Measurements from ENCODE around the gene CTNNAL1. TPM values are rescaled to one million over a fixed set of nuclear protein-coding genes. Genes with fewer than 3 reads are reported as not detected.

The CTNNAL1 gene
- total RNA-seq, 6 experiments from 2014 or later, result 12.0 to 26.4 (median 20.3) TPM

- peak in 2 of 3 donors; percentile 59 to 64 for DNase-seq
- Histone ChIP-seq H3K27ac (peak overlapping the region; percentile 82 to 87 (median 85)), H3K4me3 (peak overlapping the region; percentile 80 to 81 (median 80)), H3K9me3 (no peaks in the 10 kb centered on the region), H3K36me3 (no peaks in the 10 kb centered on the region), H3K27me3 (no peaks in the 10 kb centered on the region), H3K4me1 (peaks cover 0 to 18% (median 0%) of the 10 kb centered on the region in 4 donors)
- ATAC-seq, result peak; percentile 33 to 49 (median 35)
- TF ChIP-seq CTCF (IDR thresholded peaks at IDR 0.05) (no peak), POLR2A (IDR thresholded peaks at IDR 0.05) (peak; percentile 28)
- intact Hi-C loops (cut with DNase I), result no loop called here
- 2% methylated on average over 29 of the region's 29 CpGs for WGBS (ENCODE audit: insufficient coverage, low coverage, low lambda C conversion rate, missing lambda C conversion rate)
These were observed 1.1 kb downstream of the CTNNAL1 start for GRCh38 chr9:109012009-109012875.

GRCh38 chr9:109011231-109011671 lies 2.0 kb downstream of the CTNNAL1 start:
- ATAC-seq (no peak), DNase-seq (no peak)
- intact Hi-C loops (cut with DNase I), result no loop called here
- TF ChIP-seq POLR2A (IDR thresholded peaks at IDR 0.05) (no peak), CTCF (IDR thresholded peaks at IDR 0.05) (no peak)
- Histone ChIP-seq H3K9me3 (no peaks in the 10 kb centered on the region), H3K36me3 (no peaks in the 10 kb centered on the region), H3K27ac (peak overlapping the region in 1 of 3 donors; percentile 11), H3K4me3 (no peak overlapping the region), H3K4me1 (peaks cover 0 to 11% (median 0%) of the 10 kb centered on the region in 4 donors), H3K27me3 (no peaks in the 10 kb centered on the region)

GRCh38 chr9:109010746-109011145 lies 2.6 kb downstream of the CTNNAL1 start:
- Histone ChIP-seq H3K4me1 (peaks cover 0 to 11% (median 0%) of the 10 kb centered on the region in 4 donors), H3K4me3 (no peak overlapping the region), H3K27ac (peak overlapping the region in 1 of 3 donors; percentile 11), H3K27me3 (no peaks in the 10 kb centered on the region), H3K36me3 (no peaks in the 10 kb centered on the region), H3K9me3 (no peaks in the 10 kb centered on the region)
- TF ChIP-seq POLR2A (IDR thresholded peaks at IDR 0.05), result no peak
- no peak for TF ChIP-seq CTCF (IDR thresholded peaks at IDR 0.05)
- DNase-seq, result no peak
- intact Hi-C loops (cut with DNase I), result no loop called here
- no peak for ATAC-seq
- 28% methylated on average over 1 of the region's 1 CpG for WGBS (ENCODE audit: insufficient coverage, low coverage, low lambda C conversion rate, missing lambda C conversion rate)

- intact Hi-C loops (cut with DNase I), result no loop called here
- no peak overlapping the region for H3K4me3 ChIP-seq
- ATAC-seq, result no peak
- no peak overlapping the region for H3K27ac ChIP-seq
- peaks cover 0 to 2% (median 0%) of the 10 kb centered on the region in 4 donors for H3K36me3 ChIP-seq
- no peaks in the 10 kb centered on the region for H3K4me1 ChIP-seq
- TF ChIP-seq POLR2A (IDR thresholded peaks at IDR 0.05) (no peak), CTCF (IDR thresholded peaks at IDR 0.05) (no peak)
- H3K27me3 ChIP-seq, result no peaks in the 10 kb centered on the region
- DNase-seq, result no peak
- no peaks in the 10 kb centered on the region for H3K9me3 ChIP-seq
- 75% methylated on average over 3 of the region's 3 CpGs for WGBS (ENCODE audit: insufficient coverage, low coverage, low lambda C conversion rate, missing lambda C conversion rate)
These were observed 7.6 kb downstream of the CTNNAL1 start for GRCh38 chr9:109005678-109006077.

All from right lobe of liver (tissue), 6 donors.